ENCODE measurements around the gene AQP2.

Gene AQP2

GRCh38 chr12:49969651-49970429, 19.3 kb downstream of the AQP2 start:
- no peak for TF ChIP-seq ZFX (IDR thresholded peaks at IDR 0.05)
- no peak for TF ChIP-seq CTCF (conservative IDR thresholded peaks at IDR 0.05)
- no peak overlapping the region for H3K27ac ChIP-seq

- TF ChIP-seq CTCF (conservative IDR thresholded peaks at IDR 0.05), result no peak
- no peak for TF ChIP-seq ZFX (IDR thresholded peaks at IDR 0.05)
- no peak overlapping the region for H3K27ac ChIP-seq
Measured at GRCh38 chr12:49970658-49971057, 20.1 kb downstream of the AQP2 start.

GRCh38 chr12:49971141-49971540, 20.6 kb downstream of the AQP2 start:
- H3K27ac ChIP-seq, result no peak overlapping the region
- no peak for TF ChIP-seq ZFX (IDR thresholded peaks at IDR 0.05)

GRCh38 chr12:49972129-49972528, 21.6 kb downstream of the AQP2 start:
- no peak for TF ChIP-seq ZFX (IDR thresholded peaks at IDR 0.05)
- TF ChIP-seq CTCF (conservative IDR thresholded peaks at IDR 0.05), result no peak
- no peak overlapping the region for H3K27ac ChIP-seq

- H3K27ac ChIP-seq, result no peak within 1 kb of the TSS
- TF ChIP-seq CTCF (conservative IDR thresholded peaks at IDR 0.05) (no peak), ZFX (IDR thresholded peaks at IDR 0.05) (no peak)
Measured at GRCh38 chr12:49972641-49973360, 22.3 kb downstream of the AQP2 start, which contains the start of gene AQP6. AQP6 (plus strand) TSS chr12:49972947; CDS start chr12:49973174, 227 bp downstream.

GRCh38 chr12:49973361-49973830, 22.9 kb downstream of the AQP2 start:
- no peak for TF ChIP-seq CTCF (conservative IDR thresholded peaks at IDR 0.05)
- no peak for TF ChIP-seq ZFX (IDR thresholded peaks at IDR 0.05)
- H3K27ac ChIP-seq, result no peak overlapping the region

- TF ChIP-seq CTCF (conservative IDR thresholded peaks at IDR 0.05) (no peak; the same call in 1 of the 2 replicates), ZFX (IDR thresholded peaks at IDR 0.05) (no peak)
- no peak overlapping the region for H3K27ac ChIP-seq
Measured at GRCh38 chr12:49974231-49974675, 23.7 kb downstream of the AQP2 start.

Measured in C4-2B (cell line).